SK-N-SH (cell line): ENCODE data around the gene ATPAF2.

Experiments used
- CHD2 ChIP-seq: fragments of 150-350 bp; IDR thresholded peaks from 2 replicates; pipeline ENCODE4 v1.6.1; 2018; ENCODE audit warnings: low read length; ENCODE audit not compliant: partially characterized antibody
- CTCF ChIP-seq: fragments of 200-600 bp; sonication (generic); IDR thresholded peaks from 2 replicates; pipeline ENCODE4 v1.6.1; 2017; ENCODE audit warnings: antibody characterized with exemption, mild to moderate bottlenecking, moderate library complexity
- EP300 ChIP-seq, 2 experiments: IDR thresholded peaks; 2 replicates each; pipeline versions ENCODE4 v1.4.0 to v1.6.1; 2012; ENCODE audit warnings: borderline replicate concordance in 1 of 2, low read depth in 1 of 2, low read length in 1 of 2
- GABPA ChIP-seq: IDR thresholded peaks from 2 replicates; pipeline ENCODE4 v1.4.0; 2012; ENCODE audit warnings: low read depth, mild to moderate bottlenecking
- PBX3 ChIP-seq: IDR thresholded peaks from 2 replicates; pipeline ENCODE4; 2012
- POLR2AphosphoS5 ChIP-seq: IDR thresholded peaks from 2 replicates; pipeline ENCODE4 v1.6.1; 2012; ENCODE audit warnings: low read depth, low read length
- SMC3 ChIP-seq: IDR thresholded peaks from 2 replicates; pipeline ENCODE4 v1.6.1; 2012; ENCODE audit warnings: low read depth, low read length, improper control_type of control experiment
- YY1 ChIP-seq: IDR thresholded peaks from 2 replicates; pipeline ENCODE4 v1.4.0; 2012; ENCODE audit warnings: low read depth, mild to moderate bottlenecking
- ZBTB33 ChIP-seq: IDR thresholded peaks from 2 replicates; pipeline ENCODE4 v1.4.0; 2012; ENCODE audit warnings: low read depth, borderline replicate concordance

- no peak for TF ChIP-seq PBX3
- no peak for TF ChIP-seq POLR2AphosphoS5
- TF ChIP-seq CTCF: no peak
- no peak for TF ChIP-seq CHD2
- TF ChIP-seq GABPA: no peak
- TF ChIP-seq ZBTB33: no peak
- TF ChIP-seq EP300 (IDR thresholded peaks at IDR 0.05; ENCODE audit: borderline replicate concordance in 1 of 2, low read depth in 1 of 2, low read length in 1 of 2): no peak
- no peak for TF ChIP-seq SMC3
- no peak for TF ChIP-seq YY1
Measured at GRCh38 chr17:17978481-17979424, 60.2 kb downstream of the ATPAF2 start.
